Measurements from ENCODE around the gene DRD3. TPM values are rescaled to one million over a fixed set of nuclear protein-coding genes. Genes with fewer than 3 reads are reported as not detected.

DRD3 gene
- total RNA-seq, 1 donor from 2014 or later: not detected

DNA sequence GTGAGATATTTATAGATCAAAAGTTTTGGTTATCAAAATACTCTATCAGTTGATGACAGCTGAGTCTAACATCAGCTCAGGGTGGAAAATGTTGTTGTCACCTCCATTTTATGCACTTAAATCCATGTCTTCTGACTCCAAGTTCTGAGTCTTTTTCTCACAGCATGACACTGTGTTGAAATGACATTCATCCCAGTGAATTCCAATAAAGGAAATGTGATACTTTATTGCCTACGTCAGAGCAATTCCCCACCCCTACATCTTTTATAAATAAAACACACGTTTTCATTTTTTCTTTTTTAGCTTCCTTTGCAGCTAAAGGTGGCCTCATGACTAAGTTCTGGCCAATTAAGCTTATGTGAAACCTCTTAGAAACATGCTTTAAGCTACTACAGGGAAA is 10.7 kb downstream of the DRD3 start:
- intact Hi-C loops (cut with DNase I): no loop called here
- DNase-seq: no peak
- no peak for ATAC-seq
- no peak overlapping the region for H3K27ac ChIP-seq
- H3K27me3 ChIP-seq: no peaks in the 10 kb centered on the region
- no peaks in the 10 kb centered on the region for H3K36me3 ChIP-seq
- no peaks in the 10 kb centered on the region for H3K4me1 ChIP-seq
- TF ChIP-seq, protein P1, sequence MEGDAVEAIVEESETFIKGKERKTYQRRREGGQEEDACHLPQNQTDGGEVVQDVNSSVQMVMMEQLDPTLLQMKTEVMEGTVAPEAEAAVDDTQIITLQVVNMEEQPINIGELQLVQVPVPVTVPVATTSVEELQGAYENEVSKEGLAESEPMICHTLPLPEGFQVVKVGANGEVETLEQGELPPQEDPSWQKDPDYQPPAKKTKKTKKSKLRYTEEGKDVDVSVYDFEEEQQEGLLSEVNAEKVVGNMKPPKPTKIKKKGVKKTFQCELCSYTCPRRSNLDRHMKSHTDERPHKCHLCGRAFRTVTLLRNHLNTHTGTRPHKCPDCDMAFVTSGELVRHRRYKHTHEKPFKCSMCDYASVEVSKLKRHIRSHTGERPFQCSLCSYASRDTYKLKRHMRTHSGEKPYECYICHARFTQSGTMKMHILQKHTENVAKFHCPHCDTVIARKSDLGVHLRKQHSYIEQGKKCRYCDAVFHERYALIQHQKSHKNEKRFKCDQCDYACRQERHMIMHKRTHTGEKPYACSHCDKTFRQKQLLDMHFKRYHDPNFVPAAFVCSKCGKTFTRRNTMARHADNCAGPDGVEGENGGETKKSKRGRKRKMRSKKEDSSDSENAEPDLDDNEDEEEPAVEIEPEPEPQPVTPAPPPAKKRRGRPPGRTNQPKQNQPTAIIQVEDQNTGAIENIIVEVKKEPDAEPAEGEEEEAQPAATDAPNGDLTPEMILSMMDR (IDR thresholded peaks at IDR 0.05): no peak
- no peak overlapping the region for H3K4me3 ChIP-seq
- H3K9me3 ChIP-seq: no peaks in the 10 kb centered on the region

DNA sequence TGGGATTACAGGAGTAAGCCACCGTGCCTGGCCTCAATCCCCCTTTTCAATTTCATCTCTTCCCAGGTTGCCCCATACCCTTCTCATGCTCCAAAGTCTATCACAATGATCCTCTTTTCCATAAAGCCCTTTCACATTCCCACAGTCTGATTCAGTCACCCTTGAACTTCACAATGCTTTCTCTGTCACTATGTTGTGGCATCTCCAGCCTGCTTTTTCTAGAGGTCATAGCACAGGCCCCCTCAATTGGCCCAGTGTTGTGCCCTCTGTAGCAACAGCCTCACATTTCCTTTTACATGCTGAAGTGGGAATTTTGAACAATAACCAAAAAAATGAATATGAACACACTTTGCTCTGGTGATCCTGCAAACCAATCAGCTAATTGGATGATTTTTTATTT is 21.5 kb downstream of the DRD3 start:
- no peak for ATAC-seq
- Histone ChIP-seq H3K27me3 (no peaks in the 10 kb centered on the region), H3K27ac (no peak overlapping the region), H3K4me1 (no peaks in the 10 kb centered on the region), H3K9me3 (no peaks in the 10 kb centered on the region), H3K4me3 (no peak overlapping the region), H3K36me3 (no peaks in the 10 kb centered on the region)
- no peak for DNase-seq
- intact Hi-C loops (cut with DNase I): no loop called here
- TF ChIP-seq, protein P1 (IDR thresholded peaks at IDR 0.05): no peak

DNA sequence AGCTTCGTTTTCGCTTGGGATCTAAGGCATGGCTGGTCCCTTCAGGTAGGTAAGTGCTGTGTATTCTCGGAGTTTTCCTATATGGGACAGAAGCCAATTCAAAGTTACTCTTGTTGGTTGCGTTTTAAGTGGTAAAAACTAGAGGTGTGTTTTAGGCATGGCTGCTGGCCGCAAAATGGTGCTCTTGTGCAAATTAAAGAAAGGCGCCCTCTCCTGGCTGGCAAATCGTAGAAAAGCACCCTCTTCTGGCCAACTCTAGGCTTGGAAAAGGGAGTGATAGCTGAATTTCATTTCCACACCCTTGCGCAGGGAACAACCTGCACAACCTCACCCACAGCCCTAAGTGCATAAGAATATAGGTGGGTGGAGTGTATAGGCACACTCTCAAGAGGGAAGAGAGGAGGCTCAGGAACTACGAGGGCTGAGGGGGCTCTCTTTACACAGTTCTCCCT is 23.5 kb downstream of the DRD3 start:
- Histone ChIP-seq H3K4me3 (no peak overlapping the region), H3K27ac (no peak overlapping the region), H3K9me3 (no peaks in the 10 kb centered on the region), H3K36me3 (no peaks in the 10 kb centered on the region), H3K4me1 (no peaks in the 10 kb centered on the region), H3K27me3 (no peaks in the 10 kb centered on the region)
- intact Hi-C loops (cut with DNase I): no loop called here
- TF ChIP-seq, protein P1 (IDR thresholded peaks at IDR 0.05): peak; percentile 32
- DNase-seq (no peak), ATAC-seq (no peak)

DNA sequence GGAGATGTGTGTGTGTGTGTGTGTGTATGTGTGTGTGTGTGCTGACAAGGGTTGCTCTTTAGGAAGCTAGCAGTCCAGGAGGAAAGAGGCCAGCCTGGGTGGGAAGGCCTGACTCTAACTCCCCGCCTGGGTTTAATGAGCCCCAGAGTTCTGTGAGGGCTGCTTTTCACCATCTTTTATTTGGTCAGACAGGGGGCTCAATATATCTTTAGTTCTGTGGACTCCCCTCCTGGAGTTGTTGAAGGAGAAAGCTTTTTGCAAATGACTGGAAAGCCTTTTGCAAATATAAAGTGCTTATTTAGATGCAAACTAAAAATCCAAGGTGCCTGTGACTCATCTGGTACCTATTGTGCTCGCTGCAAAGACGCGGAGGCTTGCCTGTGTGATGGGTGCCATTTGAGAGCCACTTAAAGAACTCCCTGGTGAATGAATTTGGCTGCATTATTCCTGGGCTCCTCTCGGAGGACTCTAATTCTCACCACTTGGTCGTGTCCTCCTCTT is 24.5 kb downstream of the DRD3 start:
- DNase-seq (no peak), ATAC-seq (no peak)
- no peaks in the 10 kb centered on the region for H3K9me3 ChIP-seq
- intact Hi-C loops (cut with DNase I): no loop called here
- no peak overlapping the region for H3K4me3 ChIP-seq
- H3K27me3 ChIP-seq: no peaks in the 10 kb centered on the region
- H3K36me3 ChIP-seq: no peaks in the 10 kb centered on the region
- no peak overlapping the region for H3K27ac ChIP-seq
- TF ChIP-seq, protein P1 (IDR thresholded peaks at IDR 0.05): no peak
- H3K4me1 ChIP-seq: no peaks in the 10 kb centered on the region

DNA sequence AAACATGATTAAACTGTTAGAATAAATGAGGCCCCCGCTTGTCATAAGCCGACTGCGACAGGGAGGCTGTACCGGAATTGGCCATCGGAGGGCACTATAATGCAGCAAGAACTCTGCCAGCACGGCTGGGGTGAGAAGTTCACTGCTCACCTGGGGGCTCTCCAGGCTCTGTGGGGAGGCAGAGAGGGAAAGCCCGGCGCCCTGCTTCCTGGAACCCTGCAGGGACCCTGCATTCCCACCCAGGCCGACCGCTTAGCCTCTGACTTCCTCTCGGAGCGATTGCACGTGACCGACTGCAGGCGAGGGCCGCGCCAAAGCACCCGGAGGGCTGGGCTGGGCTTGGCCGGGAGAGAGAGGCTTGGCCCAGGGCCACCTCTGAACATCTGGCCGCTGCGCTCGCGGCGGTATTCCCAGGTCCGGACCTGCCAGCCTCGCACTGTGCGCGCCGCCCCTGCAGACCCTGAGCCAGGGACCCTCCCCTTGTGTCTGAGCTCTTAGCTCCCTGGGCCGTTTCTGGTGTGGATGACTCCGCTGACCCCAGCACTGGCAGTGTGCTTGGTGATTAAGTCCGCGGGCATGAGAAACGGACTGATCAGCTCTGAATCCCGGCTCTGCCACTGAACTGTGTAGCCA is 26.2 kb downstream of the DRD3 start:
- TF ChIP-seq, protein P1 (IDR thresholded peaks at IDR 0.05): peak; percentile 92
- DNase-seq (peak; percentile 86), ATAC-seq (peak; percentile 94)
- no peaks in the 10 kb centered on the region for H3K36me3 ChIP-seq
- H3K4me1 ChIP-seq: no peaks in the 10 kb centered on the region
- H3K4me3 ChIP-seq: peak overlapping the region; percentile 59
- no peaks in the 10 kb centered on the region for H3K27me3 ChIP-seq
- intact Hi-C loops (cut with DNase I): no loop called here
- H3K27ac ChIP-seq: peak overlapping the region; percentile 52
- H3K9me3 ChIP-seq: no peaks in the 10 kb centered on the region

All from upper lobe of right lung (tissue), 1 donor.